NB4 (cell line): ENCODE measurements around the gene FYCO1.

Experiments
- CTCF ChIP-seq: IDR thresholded peaks from one replicate; pipeline ENCODE4 v1.5.1; 2012; ENCODE audit warnings: low read depth, low read length
- POLR2A ChIP-seq: IDR thresholded peaks from 2 replicates; pipeline ENCODE4 v1.6.1; 2011; ENCODE audit warnings: mild to moderate bottlenecking; ENCODE audit not compliant: insufficient read length; ENCODE audit errors: extremely low read depth

- TF ChIP-seq POLR2A (no peak), CTCF (peak; percentile 86)
These were observed 56.8 kb downstream of the FYCO1 start for GRCh38 chr3:45938864-45939263.
